Hematopoietic multipotent progenitor cell treated with erythropoietin and hydrocortisone succinate and interleukin-3 and kit ligand, for 4 days (in vitro differentiated cells): ENCODE measurements around the gene GMPS.
"Not testable (repeated sequence)": the region's sequence is repeated elsewhere in the genome, so short reads cannot be mapped to it uniquely, and the experiment has no call there.

Experiments
- DNase-seq: peaks from one replicate; pipeline ENCODE4 v3.0.0-alpha.2; 2015

Gene GMPS

GRCh38 chr3:155870133-155870944 lies at the start of gene GMPS:
Gene GMPS (plus strand): TSS chr3:155870650. CDS start chr3:155870871, 221 bp downstream.
- DNase-seq = peak; percentile 97

DNA sequence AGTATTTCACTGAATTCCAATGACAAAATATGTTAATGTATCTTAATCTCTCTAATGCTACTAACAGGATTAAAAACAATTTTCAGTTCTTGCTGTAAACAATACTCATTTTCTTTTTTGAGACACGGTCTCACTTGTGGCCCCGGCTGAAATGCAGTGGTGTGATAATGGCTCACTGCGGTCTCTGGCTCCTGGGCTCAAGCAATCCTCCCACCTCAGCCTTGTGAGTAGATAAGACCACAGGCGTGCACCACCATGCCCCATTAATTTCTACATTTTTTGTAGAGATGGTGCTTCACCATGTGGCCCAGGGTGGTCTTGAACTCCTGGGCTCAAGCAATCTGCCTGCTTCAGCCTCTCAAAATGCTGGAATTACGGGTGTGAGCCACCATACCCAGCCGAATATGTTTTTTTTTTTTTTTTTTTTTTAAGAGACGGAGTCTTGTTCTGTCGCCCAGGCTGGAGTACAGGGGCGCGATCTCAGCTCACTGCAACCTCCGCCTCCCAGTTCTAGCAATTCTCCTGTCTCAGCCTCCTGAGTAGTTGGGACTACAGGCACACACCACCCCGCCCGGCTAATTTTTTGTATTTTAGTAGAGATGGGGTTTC lies 41.9 kb upstream of the GMPS start:
- DNase-seq = peak; percentile 76

GRCh38 chr3:155835341-155836071 lies 34.9 kb upstream of the GMPS start:
- DNase-seq = no peak

- no peak for DNase-seq
Observed at GRCh38 chr3:155843569-155843968, 26.9 kb upstream of the GMPS start.

DNA sequence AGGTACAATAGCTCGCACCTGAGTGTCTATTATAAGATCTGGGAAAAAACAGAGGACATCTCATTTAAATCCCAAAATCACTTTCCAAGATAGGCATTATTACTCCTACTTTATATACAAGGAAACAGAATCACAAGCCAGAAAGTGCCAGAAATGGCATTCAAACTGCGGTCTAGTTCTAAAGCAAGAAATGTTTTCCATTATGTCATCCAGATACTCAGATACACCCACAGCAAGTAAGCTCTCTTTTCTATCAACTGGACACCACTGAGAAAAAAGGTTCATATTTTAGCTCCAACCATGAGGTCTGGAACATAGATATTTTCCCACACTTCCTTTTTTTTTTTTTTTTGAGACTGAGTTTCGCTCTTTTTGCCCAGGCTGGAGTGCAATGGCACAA lies 24.3 kb upstream of the GMPS start:
- no peak for DNase-seq

DNA sequence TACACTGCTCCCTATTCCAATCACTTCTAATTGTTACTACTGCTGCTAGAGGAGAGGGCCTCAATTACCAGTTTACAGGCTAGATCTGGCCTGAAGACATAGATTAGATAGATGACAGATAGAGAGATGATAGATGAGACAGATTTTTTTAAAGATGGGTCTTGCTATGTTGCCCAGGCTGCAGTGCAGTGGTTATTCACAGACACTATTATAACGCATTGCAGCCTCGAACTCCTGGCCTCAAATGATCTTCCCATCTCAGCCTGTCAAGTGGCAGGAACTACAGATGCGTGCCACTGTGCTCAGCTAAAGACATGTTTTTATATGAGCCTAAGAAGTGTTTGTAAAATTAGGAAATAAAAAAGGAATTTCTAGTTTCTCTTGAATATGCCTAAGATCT lies 22.5 kb upstream of the GMPS start:
- no peak for DNase-seq

DNA sequence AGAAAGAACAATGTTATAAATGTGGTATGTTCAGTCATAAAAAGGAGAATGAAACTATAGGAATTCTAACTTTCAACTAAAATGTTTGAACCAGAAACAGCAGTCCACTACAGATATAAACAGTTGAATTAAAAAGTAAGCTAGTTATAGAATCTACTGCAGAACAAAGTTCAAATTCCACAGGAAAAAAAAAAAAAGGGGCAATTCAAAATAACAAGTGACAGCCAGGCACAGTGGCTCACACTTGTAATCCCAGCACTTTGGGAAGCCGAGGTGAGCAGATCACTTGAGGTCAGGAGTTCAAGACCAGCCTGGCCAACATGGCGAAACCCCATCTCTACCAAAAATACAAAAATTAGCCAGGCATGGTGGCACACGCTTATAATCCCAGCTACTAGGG lies 21.0 kb upstream of the GMPS start:
- not testable (repeated sequence) for DNase-seq

- no peak for DNase-seq
Observed at GRCh38 chr3:155852341-155852740, 18.1 kb upstream of the GMPS start.

- DNase-seq = peak; percentile 48
Observed at GRCh38 chr3:155853214-155854140, 17.0 kb upstream of the GMPS start.

- DNase-seq = peak; percentile 100
Observed at GRCh38 chr3:155854141-155854940, 16.1 kb upstream of the GMPS start, which contains the start of gene SLC33A1. Gene SLC33A1 (minus strand): TSS chr3:155854427. CDS start chr3:155853997, 430 bp downstream.

GRCh38 chr3:155859859-155860258 lies 10.6 kb upstream of the GMPS start:
- DNase-seq = peak; percentile 72

GRCh38 chr3:155860424-155860823 lies 10.0 kb upstream of the GMPS start:
- DNase-seq = not testable (repeated sequence)

- DNase-seq = no peak
Observed at GRCh38 chr3:155861476-155862183, 8.8 kb upstream of the GMPS start.

DNA sequence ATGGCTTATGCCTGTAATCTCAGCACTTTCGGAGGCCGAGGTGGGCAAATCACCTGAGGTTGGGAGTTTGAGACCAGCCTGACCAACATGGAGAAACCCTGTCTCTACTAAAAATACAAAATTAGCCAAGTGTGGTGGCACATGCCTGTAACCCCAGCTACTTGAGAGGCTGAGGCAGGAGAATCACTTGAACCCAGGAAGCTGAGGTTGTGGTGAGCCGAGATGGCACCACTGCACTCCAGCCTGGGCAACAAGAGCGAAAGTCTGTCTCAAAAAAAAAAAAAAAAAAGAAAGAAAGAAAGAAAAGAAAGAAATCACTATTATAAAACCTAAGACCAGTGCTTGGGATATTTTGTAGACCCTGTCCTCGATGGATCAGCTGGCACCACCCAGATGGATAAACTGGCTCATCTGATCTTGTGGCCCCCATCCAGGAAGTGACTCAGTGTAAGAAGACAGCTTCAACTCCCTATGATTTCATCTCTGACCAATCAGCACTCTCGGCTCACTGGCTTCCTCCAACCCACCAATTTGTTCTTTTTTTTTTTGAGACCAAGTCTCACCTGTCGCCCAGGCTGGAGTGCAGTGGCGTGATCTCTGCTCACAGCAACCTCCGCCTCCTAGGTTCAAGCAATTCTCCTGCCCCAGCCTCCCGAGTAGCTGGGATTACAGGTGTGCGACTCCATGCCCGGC lies 8.0 kb upstream of the GMPS start:
- DNase-seq = peak; percentile 69

- peak; percentile 66 for DNase-seq
Observed at GRCh38 chr3:155863072-155863784, 7.2 kb upstream of the GMPS start.

DNA sequence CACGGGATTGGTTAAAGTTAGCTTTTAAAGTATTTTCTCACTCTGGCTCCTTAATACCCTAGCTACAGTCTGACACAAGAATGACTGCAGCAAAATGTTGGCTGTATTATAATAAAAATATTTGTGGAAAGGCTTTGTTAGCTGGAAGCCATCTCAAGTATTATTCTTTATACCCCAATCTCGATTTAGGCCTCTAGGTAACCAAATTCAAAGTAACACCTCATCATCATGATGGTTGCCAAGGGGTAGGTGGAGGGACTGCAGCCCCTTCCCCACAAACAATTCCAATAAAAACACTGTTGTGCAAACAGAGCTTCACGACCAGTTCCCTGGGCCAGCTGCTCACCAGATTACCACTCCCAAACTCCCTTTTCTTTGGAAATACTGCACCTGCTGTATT lies 759 bp upstream of the GMPS start:
- DNase-seq = no peak

DNA sequence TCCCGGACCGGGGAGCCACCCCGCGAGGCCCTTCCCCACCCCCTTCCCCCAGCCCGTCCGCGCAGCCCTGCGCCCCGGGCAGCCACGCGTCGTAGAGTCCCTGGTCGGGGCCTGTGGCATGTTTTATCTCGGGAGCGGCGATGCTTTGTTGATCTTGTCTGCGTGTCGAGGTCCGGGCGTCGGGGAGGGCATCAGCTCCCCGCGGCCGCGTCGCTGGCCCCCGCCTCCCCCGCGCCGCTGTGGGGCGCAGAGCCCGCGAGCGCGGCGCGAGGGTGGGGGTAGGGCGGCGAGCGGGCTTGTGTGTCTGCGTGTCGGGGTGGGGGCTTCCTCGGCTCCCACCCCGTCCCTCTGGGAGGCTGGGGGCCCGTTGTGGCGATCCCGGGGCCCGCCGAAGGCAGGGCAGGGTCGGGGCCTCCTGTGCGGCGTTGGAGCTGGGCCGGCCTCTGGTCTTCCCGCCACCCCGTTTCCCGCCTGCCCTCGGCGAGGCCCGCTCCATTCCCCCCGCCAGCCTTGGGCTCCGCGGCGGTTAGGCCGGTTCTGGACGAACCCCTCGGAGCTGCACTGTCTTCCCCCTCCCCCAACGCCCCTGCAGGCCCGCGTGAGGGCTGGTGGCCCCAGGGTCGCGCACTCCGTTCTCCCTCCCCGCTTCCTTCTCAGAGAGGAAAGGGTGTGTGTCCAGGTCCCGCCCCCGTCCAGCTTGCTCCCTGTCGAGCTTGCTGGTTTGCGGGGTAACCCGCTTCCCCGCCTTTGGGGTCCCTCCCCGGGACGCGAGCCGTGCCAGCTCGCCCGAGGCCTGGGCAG lies 695 bp downstream of the GMPS start:
- DNase-seq = peak; percentile 85

GRCh38 chr3:155871746-155872158 lies 1.3 kb downstream of the GMPS start:
- DNase-seq = no peak
